ENCODE results near the gene ENGASE. TPM values are rescaled to one million over a fixed set of nuclear protein-coding genes. Genes with fewer than 3 reads are reported as not detected.

ENGASE gene
- total RNA-seq, 2 donors from 2014 or later: 85.4 to 89.5 TPM

DNA sequence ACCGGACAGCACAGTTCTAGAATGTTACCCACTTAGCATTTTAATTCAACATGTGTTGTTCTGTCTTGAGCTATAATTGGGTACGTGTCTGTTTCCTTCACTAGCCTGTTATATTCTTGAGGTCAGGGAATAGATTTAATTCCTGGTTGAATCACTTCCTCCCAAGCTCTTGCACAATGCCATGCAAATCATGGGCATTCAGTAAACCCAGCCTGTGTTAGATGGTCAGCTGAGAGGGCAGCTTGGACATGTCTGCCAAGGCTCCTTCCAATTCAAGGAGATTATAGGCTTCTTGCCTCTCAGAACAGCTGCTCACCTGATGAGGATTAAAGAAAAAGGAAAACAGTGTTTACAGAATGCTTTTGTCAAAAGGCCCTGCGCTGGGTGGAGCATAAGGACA, 38.0 kb upstream of the ENGASE start:
- intact Hi-C loops (cut with DNase I, micrococcal nuclease): no loop called here
- ATAC-seq (peak; percentile 62), DNase-seq (no peak)

GRCh38 chr17:79038545-79039135, 36.0 kb upstream of the ENGASE start:
- peak in 1 of 2 donors; percentile 31 for DNase-seq
- ATAC-seq: no peak
- intact Hi-C loops (cut with DNase I, micrococcal nuclease): no loop called here

GRCh38 chr17:79039171-79039570, 35.5 kb upstream of the ENGASE start:
- ATAC-seq: no peak
- no peak for DNase-seq
- intact Hi-C loops (cut with DNase I, micrococcal nuclease): no loop called here

- ATAC-seq (no peak), DNase-seq (no peak)
- intact Hi-C loops (cut with DNase I, micrococcal nuclease): no loop called here
These were observed 34.7 kb upstream of the ENGASE start for GRCh38 chr17:79039886-79040285.

GRCh38 chr17:79041041-79041570, 33.5 kb upstream of the ENGASE start:
- DNase-seq (peak in 1 of 2 donors; percentile 20), ATAC-seq (no peak)
- intact Hi-C loops (cut with DNase I, micrococcal nuclease): no loop called here

- intact Hi-C loops (cut with DNase I, micrococcal nuclease): no loop called here
- DNase-seq: no peak
- ATAC-seq: no peak
These were observed 32.8 kb upstream of the ENGASE start for GRCh38 chr17:79041723-79042420.

- DNase-seq: peak; percentile 72 to 88
- peak; percentile 84 for ATAC-seq
- intact Hi-C loops (cut with DNase I, micrococcal nuclease): no loop called here
These were observed 32.0 kb upstream of the ENGASE start for GRCh38 chr17:79042421-79043190.

GRCh38 chr17:79043191-79043930, 31.3 kb upstream of the ENGASE start:
- ATAC-seq (no peak), DNase-seq (no peak)
- intact Hi-C loops (cut with DNase I, micrococcal nuclease): no loop called here

GRCh38 chr17:79043931-79044320, 30.7 kb upstream of the ENGASE start:
- DNase-seq (peak in 1 of 2 donors; percentile 21), ATAC-seq (no peak)
- intact Hi-C loops (cut with DNase I, micrococcal nuclease): no loop called here

DNA sequence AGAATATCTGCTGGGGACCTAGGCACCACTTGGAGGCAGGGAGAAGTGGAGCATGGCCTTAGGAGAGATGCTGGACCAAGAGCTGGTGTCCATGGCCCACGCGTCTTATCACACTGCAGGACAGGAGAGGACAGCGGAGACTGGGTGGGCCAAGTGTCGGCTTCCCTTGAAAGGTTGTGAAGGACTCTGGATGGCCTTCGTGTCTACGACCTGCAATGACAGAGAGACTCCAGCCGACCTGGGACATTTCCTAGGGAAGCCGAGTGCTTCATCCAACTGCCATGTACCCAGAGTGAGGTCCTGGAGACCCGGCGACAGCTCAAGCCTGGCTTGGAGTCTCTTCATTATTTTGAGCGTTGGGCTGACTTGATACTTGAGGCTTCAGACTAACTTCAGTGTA, 30.2 kb upstream of the ENGASE start:
- DNase-seq: no peak
- intact Hi-C loops (cut with DNase I, micrococcal nuclease): no loop called here
- no peak for ATAC-seq

DNA sequence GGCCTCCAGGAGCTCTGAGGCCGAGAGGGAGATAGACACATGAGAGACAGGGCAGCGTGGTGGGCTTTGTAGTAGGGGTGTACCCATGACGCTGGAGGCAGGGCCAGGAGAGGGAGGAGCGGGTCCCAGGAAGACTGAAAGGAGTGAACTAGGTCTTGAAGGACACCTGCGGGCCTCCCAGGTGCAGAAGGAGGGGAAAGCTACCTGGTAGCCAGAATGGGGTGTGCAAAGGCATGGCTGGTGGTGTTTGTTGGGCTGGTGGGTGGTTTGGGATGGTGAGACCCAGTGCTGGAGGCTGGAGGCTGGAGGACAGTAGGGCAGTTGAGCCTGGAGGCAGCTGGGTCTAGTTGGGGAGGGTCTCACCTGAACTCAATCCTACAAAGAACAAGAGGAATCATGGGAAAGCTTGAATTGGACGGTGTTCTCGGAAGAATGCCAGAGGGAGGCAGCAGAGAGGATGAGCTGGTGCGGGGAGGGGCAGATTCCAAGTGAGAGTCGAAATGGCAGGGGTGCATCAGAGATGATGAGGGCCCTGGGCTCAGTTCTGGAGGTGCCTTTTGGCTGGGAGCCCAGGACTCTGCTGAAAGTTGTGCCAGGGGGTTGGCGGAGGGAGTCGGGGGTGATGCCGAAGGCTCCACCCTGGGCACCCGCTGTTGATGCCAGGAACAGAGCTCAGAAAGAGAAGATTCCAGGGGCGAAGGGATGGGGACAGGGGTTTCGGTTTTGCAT, 29.5 kb upstream of the ENGASE start:
- ATAC-seq (no peak), DNase-seq (peak in 1 of 2 donors; percentile 18)
- intact Hi-C loops (cut with DNase I, micrococcal nuclease): no loop called here

DNA sequence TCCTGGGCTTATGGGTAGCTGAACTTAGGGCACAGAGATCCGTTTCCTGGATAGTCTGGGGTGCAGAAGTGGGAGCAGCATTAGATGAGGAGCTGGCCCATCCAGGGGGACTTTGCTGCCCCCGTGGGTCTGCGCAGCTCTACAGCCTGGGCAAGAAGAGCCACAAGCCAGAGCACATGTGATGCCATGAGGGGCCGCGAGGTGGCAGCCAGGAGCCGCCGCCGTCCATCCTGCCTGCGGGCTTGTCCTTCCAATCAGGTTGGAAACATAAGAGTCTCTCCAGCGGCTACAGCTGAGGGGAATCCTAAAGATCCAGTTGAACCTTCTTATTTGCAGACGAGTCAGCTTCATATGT, 28.8 kb upstream of the ENGASE start:
- intact Hi-C loops (cut with DNase I, micrococcal nuclease): no loop called here
- ATAC-seq (peak; percentile 75), DNase-seq (peak; percentile 45 to 75)

- ATAC-seq (no peak), DNase-seq (peak in 1 of 2 donors; percentile 23)
- intact Hi-C loops (cut with DNase I, micrococcal nuclease): no loop called here
These were observed 28.3 kb upstream of the ENGASE start for GRCh38 chr17:79046197-79046915.

- intact Hi-C loops (cut with DNase I, micrococcal nuclease): no loop called here
- DNase-seq (peak in 1 of 2 donors; percentile 25), ATAC-seq (no peak)
These were observed 27.7 kb upstream of the ENGASE start for GRCh38 chr17:79046916-79047280.

- intact Hi-C loops (cut with DNase I, micrococcal nuclease): no loop called here
- ATAC-seq (no peak), DNase-seq (no peak)
These were observed 27.2 kb upstream of the ENGASE start for GRCh38 chr17:79047291-79047920.

GRCh38 chr17:79047923-79048825, 26.4 kb upstream of the ENGASE start:
- peak; percentile 36 for ATAC-seq
- no peak for DNase-seq
- intact Hi-C loops (cut with DNase I, micrococcal nuclease): no loop called here
